OCI-LY7 (cell line): Measurements from ENCODE around the gene ANO3. TPM values are rescaled to one million over a fixed set of nuclear protein-coding genes. Genes with fewer than 3 reads are reported as not detected.

ENCODE experiments used
- BruUV-seq: library from RNA; stranded (reverse); fragments of 400-500 nt; replicated peaks from 2 replicates; lab custom pipeline; 2021; lab: Mats Ljungman, UMichigan
- CTCF ChIA-PET: fragments of 300-600 bp; sonication (Branson Sonifier 250); formaldehyde crosslinking; loops from one replicate; lab custom pipeline; 2022; ENCODE audit warnings: antibody characterized with exemption; ENCODE audit not compliant: unreplicated experiment; lab: Charles Lee
- POLR2A ChIA-PET: fragments of 300-600 bp; sonication (Branson Sonifier 250); formaldehyde crosslinking; loops from one replicate; lab custom pipeline; 2022; ENCODE audit warnings: antibody characterized with exemption; lab: Charles Lee
- DNase-seq: peaks from one replicate; pipeline ENCODE4 v3.0.0-alpha.2; 2015; ENCODE audit warnings: low spot score
- H2AFZ ChIP-seq: fragments of 200-600 bp; sonication (generic), shearing (Covaris generic); 2 replicates; pipeline ENCODE4 v1.6.1; 2014; ENCODE audit warnings: mild to moderate bottlenecking, antibody characterized with exemption, low read length, moderate library complexity
- H3K27ac ChIP-seq: fragments of 200-600 bp; sonication (generic); 2 replicates; pipeline ENCODE4 v1.5.1; 2014; ENCODE audit warnings: mixed run types, low read depth, mild to moderate bottlenecking, moderate library complexity, low read length, inconsistent platforms; ENCODE audit not compliant: poor library complexity, severe bottlenecking
- H3K36me3 ChIP-seq: fragments of 200-600 bp; sonication (generic); 2 replicates; pipeline ENCODE4 v1.6.1; 2014; ENCODE audit warnings: mild to moderate bottlenecking, antibody characterized with exemption, low read length, moderate library complexity, mixed read lengths; ENCODE audit not compliant: insufficient read depth
- H3K4me1 ChIP-seq: fragments of 200-600 bp; sonication (generic); 2 replicates; pipeline ENCODE4 v1.5.1; 2014; ENCODE audit warnings: mild to moderate bottlenecking, low read length; ENCODE audit not compliant: insufficient read depth, poor library complexity, severe bottlenecking
- H3K4me2 ChIP-seq: fragments of 200-600 bp; sonication (generic); 2 replicates; pipeline ENCODE4 v1.6.1; 2014; ENCODE audit warnings: mild to moderate bottlenecking, low read length
- H3K4me3 ChIP-seq: fragments of 200-600 bp; sonication (generic); 2 replicates; pipeline ENCODE4 v1.5.1; 2014; ENCODE audit warnings: mild to moderate bottlenecking, low read depth, low read length; ENCODE audit not compliant: poor library complexity, severe bottlenecking
- H3K79me2 ChIP-seq: fragments of 200-600 bp; sonication (generic); 2 replicates; pipeline ENCODE4 v1.6.1; 2016; ENCODE audit warnings: low read depth, mild to moderate bottlenecking, low read length, moderate library complexity, mixed read lengths; ENCODE audit not compliant: insufficient read depth
- H3K9me2 ChIP-seq: fragments of 200-600 bp; sonication (generic); 2 replicates; pipeline ENCODE4 v1.6.1; 2016; ENCODE audit warnings: mild to moderate bottlenecking, low read length, mixed read lengths; ENCODE audit not compliant: insufficient read depth
- H3K9me3 ChIP-seq: fragments of 200-600 bp; sonication (generic); 2 replicates; pipeline ENCODE4 v1.6.1; 2014; ENCODE audit warnings: mild to moderate bottlenecking, mixed run types, low read length, mixed read lengths
- H4K20me1 ChIP-seq: fragments of 200-600 bp; sonication (generic); 2 replicates; pipeline ENCODE4 v1.6.1; 2014; ENCODE audit warnings: mild to moderate bottlenecking, antibody characterized with exemption, low read length, moderate library complexity, mixed read lengths; ENCODE audit not compliant: insufficient read depth
- EZH2phosphoT487 ChIP-seq: fragments of 200-600 bp; sonication (generic); IDR thresholded peaks from 2 replicates; pipeline ENCODE4 v1.6.1; 2018; ENCODE audit warnings: low read depth, borderline replicate concordance, mild to moderate bottlenecking, mixed run types, antibody characterized with exemption, low read length, moderate library complexity, mixed read lengths
- intact Hi-C: fragments of 100-400 bp; cut with micrococcal nuclease; formaldehyde crosslinking; loops from one replicate; pipeline ENCODE4 v1.10.0; 2022; ENCODE audit not compliant: unreplicated experiment
- total RNA-seq, 2 experiments: library from RNA; depleted of rRNA in 1 of 2; stranded (reverse); fragments of >200 nt in 1 of 2; shearing (Covaris generic) in 1 of 2; gene quantifications; 2 replicates each; pipeline ENCODE4 v1.2.3, GENCODE V29; 2014 to 2022
- TF ChIP-seq, protein P1 (sequence below): fragments of 200-600 bp; sonication (generic); conservative IDR thresholded peaks from 2 replicates; pipeline ENCODE4 v1.5.1; 2014; ENCODE audit warnings: mild to moderate bottlenecking, antibody characterized with exemption, low read length, moderate library complexity, mixed read lengths

The ANO3 gene
- total RNA-seq, 2 experiments from 2014 or later, result 0.03 TPM; not detected in 1

- intact Hi-C loops, result no loop called here
- Histone ChIP-seq H2AFZ (no peak overlapping the region), H3K4me1 (no peaks in the 10 kb centered on the region), H4K20me1 (no peaks in the 10 kb centered on the region), H3K36me3 (no peaks in the 10 kb centered on the region), H3K9me3 (no peaks in the 10 kb centered on the region), H3K27ac (no peak overlapping the region), H3K9me2 (no peaks in the 10 kb centered on the region), H3K79me2 (no peaks in the 10 kb centered on the region), H3K4me3 (no peak overlapping the region), H3K4me2 (no peak overlapping the region)
- TF ChIP-seq, protein P1, sequence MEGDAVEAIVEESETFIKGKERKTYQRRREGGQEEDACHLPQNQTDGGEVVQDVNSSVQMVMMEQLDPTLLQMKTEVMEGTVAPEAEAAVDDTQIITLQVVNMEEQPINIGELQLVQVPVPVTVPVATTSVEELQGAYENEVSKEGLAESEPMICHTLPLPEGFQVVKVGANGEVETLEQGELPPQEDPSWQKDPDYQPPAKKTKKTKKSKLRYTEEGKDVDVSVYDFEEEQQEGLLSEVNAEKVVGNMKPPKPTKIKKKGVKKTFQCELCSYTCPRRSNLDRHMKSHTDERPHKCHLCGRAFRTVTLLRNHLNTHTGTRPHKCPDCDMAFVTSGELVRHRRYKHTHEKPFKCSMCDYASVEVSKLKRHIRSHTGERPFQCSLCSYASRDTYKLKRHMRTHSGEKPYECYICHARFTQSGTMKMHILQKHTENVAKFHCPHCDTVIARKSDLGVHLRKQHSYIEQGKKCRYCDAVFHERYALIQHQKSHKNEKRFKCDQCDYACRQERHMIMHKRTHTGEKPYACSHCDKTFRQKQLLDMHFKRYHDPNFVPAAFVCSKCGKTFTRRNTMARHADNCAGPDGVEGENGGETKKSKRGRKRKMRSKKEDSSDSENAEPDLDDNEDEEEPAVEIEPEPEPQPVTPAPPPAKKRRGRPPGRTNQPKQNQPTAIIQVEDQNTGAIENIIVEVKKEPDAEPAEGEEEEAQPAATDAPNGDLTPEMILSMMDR, result no peak
- no peak for TF ChIP-seq EZH2phosphoT487
- no TSS peak for BruUV-seq
- ChIA-PET POLR2A (interaction anchor here (0.7 kb wide), 1 partner anchor 1067 kb away, joined by 3 read pairs; no protein-coding TSS in a partner anchor), CTCF (no interaction called here)
- DNase-seq, result no peak
Measured at GRCh38 chr11:26698224-26698623, 366.3 kb downstream of the ANO3 start.

- Histone ChIP-seq H3K79me2 (no peaks in the 10 kb centered on the region), H4K20me1 (no peaks in the 10 kb centered on the region), H3K4me2 (no peak overlapping the region), H3K4me1 (no peaks in the 10 kb centered on the region), H3K9me2 (no peaks in the 10 kb centered on the region), H3K27ac (no peak overlapping the region), H2AFZ (no peak overlapping the region), H3K9me3 (no peaks in the 10 kb centered on the region), H3K36me3 (no peaks in the 10 kb centered on the region), H3K4me3 (no peak overlapping the region)
- intact Hi-C loops, result no loop called here
- TF ChIP-seq, protein P1, result no peak
- TF ChIP-seq EZH2phosphoT487, result no peak
- no TSS peak for BruUV-seq
- DNase-seq, result no peak
- ChIA-PET CTCF (no interaction called here), POLR2A (interaction anchor here (1.1 kb wide), 1 partner anchor 458 kb away, joined by 4 read pairs; no protein-coding TSS in a partner anchor)
Measured at GRCh38 chr11:26700574-26701235, 368.8 kb downstream of the ANO3 start.

- Histone ChIP-seq H3K79me2 (no peaks in the 10 kb centered on the region), H3K4me3 (no peak overlapping the region), H3K4me2 (no peak overlapping the region), H3K9me3 (no peaks in the 10 kb centered on the region), H4K20me1 (no peaks in the 10 kb centered on the region), H3K9me2 (no peaks in the 10 kb centered on the region), H3K4me1 (no peaks in the 10 kb centered on the region), H3K27ac (no peak overlapping the region), H3K36me3 (no peaks in the 10 kb centered on the region), H2AFZ (no peak overlapping the region)
- intact Hi-C loops, result no loop called here
- BruUV-seq, result no TSS peak
- DNase-seq, result no peak
- ChIA-PET CTCF (no interaction called here), POLR2A (interaction anchor here (0.6 kb wide), 1 partner anchor 128 kb away, joined by 3 read pairs; no protein-coding TSS in a partner anchor)
- no peak for TF ChIP-seq EZH2phosphoT487
- TF ChIP-seq, protein P1, result no peak
Measured at GRCh38 chr11:26702406-26702805, 370.5 kb downstream of the ANO3 start.
